GM06990 (cell line): ENCODE data around the gene ADCYAP1R1.

Source experiments
- DNase-seq: peaks from one replicate; pipeline ENCODE4 v3.0.0-alpha.2; 2011; ENCODE audit not compliant: insufficient read length; ENCODE audit errors: extremely low read depth
- H3K27me3 ChIP-seq: replicated peaks from 2 replicates; pipeline ENCODE4 v1.6.0; 2011; ENCODE audit warnings: low read length; ENCODE audit not compliant: control insufficient read depth, insufficient read depth
- H3K36me3 ChIP-seq: 2 replicates; pipeline ENCODE4 v1.5.1; 2011; ENCODE audit warnings: low read length; ENCODE audit not compliant: control insufficient read depth, insufficient read depth
- H3K4me3 ChIP-seq: replicated peaks from 2 replicates; pipeline ENCODE4 v1.5.1; 2011; ENCODE audit warnings: low read depth, mild to moderate bottlenecking, control low read depth, low read length
- TF ChIP-seq, protein P1 (sequence below): IDR thresholded peaks from 2 replicates; pipeline ENCODE4 v1.5.1; 2011; ENCODE audit warnings: low read length, control low read depth, mild to moderate bottlenecking, inconsistent platforms; ENCODE audit not compliant: insufficient read depth, poor library complexity, severe bottlenecking

ADCYAP1R1 gene

DNA sequence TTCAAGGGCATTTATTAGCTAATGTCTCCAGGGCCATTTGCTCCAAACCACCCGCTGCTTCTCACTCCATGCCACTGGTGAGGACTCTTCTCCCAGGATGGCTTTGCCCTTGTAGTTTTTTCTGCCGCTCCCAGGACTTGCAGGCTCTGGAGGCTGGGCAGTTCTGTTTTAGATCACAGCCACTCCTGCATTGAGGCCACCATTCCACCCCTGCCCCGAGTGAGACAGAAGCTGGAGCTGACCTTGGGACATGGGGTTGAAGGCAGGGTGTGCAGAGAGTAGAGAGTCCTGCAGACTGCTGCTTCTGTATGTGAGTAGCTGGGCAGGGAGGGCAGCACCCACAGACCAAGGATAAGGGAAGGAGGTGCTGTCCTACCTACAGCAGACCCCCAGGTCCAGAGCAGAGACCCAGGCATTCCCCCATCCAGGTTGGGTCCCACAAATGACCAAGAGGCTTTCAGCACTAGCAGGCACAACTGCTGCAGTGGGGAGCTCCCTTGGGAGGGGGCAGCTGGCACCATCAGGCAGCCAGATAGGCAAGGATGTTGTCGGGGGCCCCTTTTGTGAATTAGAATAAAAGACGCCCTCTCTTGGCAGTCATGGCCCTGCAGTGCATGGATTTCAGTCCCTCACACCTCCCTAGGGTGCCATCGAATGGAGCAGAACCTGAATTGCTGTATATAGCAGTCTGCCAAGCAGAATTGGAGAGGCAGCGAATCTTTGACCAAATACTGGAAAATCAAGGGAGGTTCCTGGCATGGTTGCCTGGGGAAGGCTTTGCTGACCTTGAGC, 22.7 kb upstream of the ADCYAP1R1 start:
- DNase-seq = no peak
- Histone ChIP-seq H3K36me3 (no peaks in the 10 kb centered on the region), H3K27me3 (no peaks in the 10 kb centered on the region), H3K4me3 (no peak overlapping the region)
- TF ChIP-seq, protein P1, sequence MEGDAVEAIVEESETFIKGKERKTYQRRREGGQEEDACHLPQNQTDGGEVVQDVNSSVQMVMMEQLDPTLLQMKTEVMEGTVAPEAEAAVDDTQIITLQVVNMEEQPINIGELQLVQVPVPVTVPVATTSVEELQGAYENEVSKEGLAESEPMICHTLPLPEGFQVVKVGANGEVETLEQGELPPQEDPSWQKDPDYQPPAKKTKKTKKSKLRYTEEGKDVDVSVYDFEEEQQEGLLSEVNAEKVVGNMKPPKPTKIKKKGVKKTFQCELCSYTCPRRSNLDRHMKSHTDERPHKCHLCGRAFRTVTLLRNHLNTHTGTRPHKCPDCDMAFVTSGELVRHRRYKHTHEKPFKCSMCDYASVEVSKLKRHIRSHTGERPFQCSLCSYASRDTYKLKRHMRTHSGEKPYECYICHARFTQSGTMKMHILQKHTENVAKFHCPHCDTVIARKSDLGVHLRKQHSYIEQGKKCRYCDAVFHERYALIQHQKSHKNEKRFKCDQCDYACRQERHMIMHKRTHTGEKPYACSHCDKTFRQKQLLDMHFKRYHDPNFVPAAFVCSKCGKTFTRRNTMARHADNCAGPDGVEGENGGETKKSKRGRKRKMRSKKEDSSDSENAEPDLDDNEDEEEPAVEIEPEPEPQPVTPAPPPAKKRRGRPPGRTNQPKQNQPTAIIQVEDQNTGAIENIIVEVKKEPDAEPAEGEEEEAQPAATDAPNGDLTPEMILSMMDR = no peak

DNA sequence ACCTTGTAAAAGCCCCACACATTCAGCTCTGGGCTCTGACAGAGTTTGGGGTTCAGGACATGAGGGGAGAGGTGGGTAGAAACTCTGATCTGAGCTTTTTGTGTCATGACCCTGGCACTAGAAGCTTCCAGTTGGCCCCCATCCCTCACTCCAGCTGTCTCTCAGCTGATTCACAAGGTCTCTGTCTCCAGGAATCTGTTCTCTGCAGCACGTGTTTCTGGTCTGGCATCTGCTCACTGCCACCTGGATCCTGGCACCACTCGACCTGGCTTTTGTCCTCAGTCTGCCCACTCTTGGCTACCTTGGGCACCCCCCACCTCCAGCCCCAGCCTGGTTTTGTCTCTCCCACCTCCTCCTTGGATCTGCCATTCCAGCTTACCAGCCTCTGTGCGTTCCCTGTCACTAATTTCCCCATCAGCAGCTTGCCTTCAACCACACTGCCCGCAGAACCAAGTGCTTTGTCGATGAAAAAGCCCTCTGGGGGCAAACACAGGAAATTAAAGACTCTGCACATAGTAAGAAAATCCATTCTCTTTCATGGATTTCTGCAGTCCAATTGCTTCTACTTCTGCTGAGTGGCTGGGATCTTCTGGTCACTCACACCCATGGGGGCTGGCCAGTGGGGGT, 18.3 kb upstream of the ADCYAP1R1 start:
- no peak overlapping the region for H3K4me3 ChIP-seq
- TF ChIP-seq, protein P1 = no peak
- no peaks in the 10 kb centered on the region; the same call in none of the 2 replicates for H3K27me3 ChIP-seq
- no peak for DNase-seq
- no peaks in the 10 kb centered on the region for H3K36me3 ChIP-seq

- Histone ChIP-seq H3K36me3 (no peaks in the 10 kb centered on the region), H3K27me3 (peaks cover 3% of the 10 kb centered on the region), H3K4me3 (no peak overlapping the region)
- TF ChIP-seq, protein P1 = no peak
- no peak for DNase-seq
These were observed 15.2 kb upstream of the ADCYAP1R1 start for GRCh38 chr7:31036924-31037323.

DNA sequence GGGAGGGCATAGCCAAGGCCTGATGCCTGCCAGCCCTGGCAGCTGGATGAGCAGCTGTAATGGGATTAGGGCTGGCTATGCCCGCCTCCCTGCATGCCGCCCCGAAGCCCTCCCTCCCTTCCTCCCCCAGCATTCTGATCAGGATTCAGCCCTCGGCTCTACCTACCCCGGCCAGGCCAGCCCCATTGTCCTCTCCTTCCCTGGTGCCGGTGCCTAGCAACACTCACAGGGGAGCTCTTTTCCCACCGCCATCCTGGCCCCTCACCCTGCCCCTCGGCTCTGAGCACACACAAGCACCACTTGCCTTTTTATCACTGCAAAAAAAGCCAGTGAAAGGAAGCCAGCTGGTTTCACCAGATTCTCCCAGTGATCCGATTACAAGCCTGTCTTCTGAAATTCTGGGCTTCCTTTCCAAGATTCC, 9.0 kb upstream of the ADCYAP1R1 start:
- Histone ChIP-seq H3K4me3 (no peak overlapping the region), H3K36me3 (no peaks in the 10 kb centered on the region), H3K27me3 (peaks cover 6% of the 10 kb centered on the region)
- TF ChIP-seq, protein P1 = no peak
- DNase-seq = no peak

- no peak for DNase-seq
- Histone ChIP-seq H3K27me3 (peaks cover 4% of the 10 kb centered on the region), H3K4me3 (no peak overlapping the region), H3K36me3 (no peaks in the 10 kb centered on the region)
- TF ChIP-seq, protein P1 = no peak
These were observed 7.6 kb upstream of the ADCYAP1R1 start for GRCh38 chr7:31044529-31044928.

DNA sequence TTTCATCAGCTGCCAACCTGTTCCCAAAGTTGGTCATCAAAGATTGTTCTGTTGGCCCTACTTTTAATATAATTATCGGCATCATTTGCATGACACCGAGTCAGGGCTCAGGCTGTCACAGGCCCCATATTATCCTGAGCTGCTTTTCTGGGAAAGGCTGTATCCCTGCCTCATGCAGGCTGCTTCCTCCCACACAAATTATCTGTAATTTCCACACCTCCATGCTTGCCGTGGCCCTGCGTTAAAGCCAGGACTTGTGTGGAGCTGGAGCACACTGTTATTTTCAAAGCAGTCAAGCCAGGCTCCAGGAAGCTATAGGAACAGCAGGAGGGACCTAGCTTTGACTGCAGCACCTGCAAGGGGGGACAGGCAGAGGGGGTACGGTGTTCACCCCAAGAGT, 5.4 kb upstream of the ADCYAP1R1 start:
- Histone ChIP-seq H3K27me3 (peaks cover 2% of the 10 kb centered on the region), H3K36me3 (no peaks in the 10 kb centered on the region), H3K4me3 (no peak overlapping the region)
- no peak for DNase-seq
- TF ChIP-seq, protein P1 = no peak
